SK-N-SH (cell line): ENCODE measurements around the gene ZMPSTE24.

Experiments
- CHD2 ChIP-seq: fragments of 150-350 bp; IDR thresholded peaks from 2 replicates; pipeline ENCODE4 v1.6.1; 2018; ENCODE audit warnings: low read length; ENCODE audit not compliant: partially characterized antibody
- EP300 ChIP-seq, 2 experiments: IDR thresholded peaks; 2 replicates each; pipeline versions ENCODE4 v1.4.0 to v1.6.1; 2012; ENCODE audit warnings: borderline replicate concordance in 1 of 2, low read depth in 1 of 2, low read length in 1 of 2
- EZH2phosphoT487 ChIP-seq: fragments of 200-600 bp; sonication (generic); IDR thresholded peaks from 2 replicates; pipeline ENCODE4 v1.6.1; 2017; ENCODE audit warnings: low read depth, mixed run types, mild to moderate bottlenecking, antibody characterized with exemption, moderate library complexity, borderline replicate concordance
- NFIC ChIP-seq: IDR thresholded peaks from 2 replicates; pipeline ENCODE4 v1.4.0; 2012; ENCODE audit warnings: borderline replicate concordance
- RAD21 ChIP-seq: IDR thresholded peaks from 2 replicates; pipeline ENCODE4 v1.6.1; 2012; ENCODE audit warnings: mild to moderate bottlenecking, low read length
- YY1 ChIP-seq: IDR thresholded peaks from 2 replicates; pipeline ENCODE4 v1.4.0; 2012; ENCODE audit warnings: low read depth, mild to moderate bottlenecking
- TF ChIP-seq, protein P1 (sequence below): fragments of 200-600 bp; sonication (generic); IDR thresholded peaks from 2 replicates; pipeline ENCODE4 v1.6.1; 2017; ENCODE audit warnings: antibody characterized with exemption, mild to moderate bottlenecking, moderate library complexity
- TF ChIP-seq, protein P2 (sequence below): IDR thresholded peaks from 2 replicates; pipeline ENCODE4 v1.4.0; 2012; ENCODE audit warnings: low read depth, borderline replicate concordance

DNA sequence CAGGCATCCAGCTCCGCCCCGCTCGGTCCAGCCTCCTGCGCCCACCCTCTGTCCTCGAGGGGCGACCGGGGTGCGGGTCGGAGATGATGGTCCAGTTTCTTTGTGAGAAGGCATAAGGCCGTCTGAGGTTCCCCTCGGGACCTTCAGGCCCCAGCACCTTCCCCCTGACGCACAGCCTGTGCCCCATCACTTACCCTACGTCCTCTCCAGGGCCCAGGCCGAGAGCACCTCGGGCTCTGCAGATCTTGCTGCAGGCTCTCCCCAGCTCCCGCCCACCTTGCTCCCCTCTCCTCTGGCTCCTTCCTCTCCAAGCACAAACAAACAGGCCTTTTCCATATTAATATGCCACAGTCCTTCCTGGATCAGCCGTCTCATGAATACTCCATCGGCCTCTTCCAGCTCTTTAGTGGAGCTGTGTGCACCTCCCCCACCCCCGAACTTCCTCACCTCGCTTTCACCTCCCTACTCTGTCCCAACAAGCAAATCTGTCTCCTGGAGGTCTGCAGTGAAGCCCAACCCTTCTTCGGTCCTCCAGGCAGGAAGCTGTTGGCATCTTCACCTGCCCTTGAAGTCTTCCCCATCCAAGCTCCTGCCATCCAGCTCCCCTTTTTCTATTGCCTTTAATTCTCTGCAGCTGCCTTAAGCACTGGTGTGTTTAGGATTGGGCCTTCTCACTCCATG is 59.5 kb downstream of the ZMPSTE24 start:
- TF ChIP-seq CHD2, result no peak
- no peak for TF ChIP-seq NFIC
- TF ChIP-seq EP300 (IDR thresholded peaks at IDR 0.05; ENCODE audit: borderline replicate concordance in 1 of 2, low read depth in 1 of 2, low read length in 1 of 2), result no peak
- TF ChIP-seq, protein P1, sequence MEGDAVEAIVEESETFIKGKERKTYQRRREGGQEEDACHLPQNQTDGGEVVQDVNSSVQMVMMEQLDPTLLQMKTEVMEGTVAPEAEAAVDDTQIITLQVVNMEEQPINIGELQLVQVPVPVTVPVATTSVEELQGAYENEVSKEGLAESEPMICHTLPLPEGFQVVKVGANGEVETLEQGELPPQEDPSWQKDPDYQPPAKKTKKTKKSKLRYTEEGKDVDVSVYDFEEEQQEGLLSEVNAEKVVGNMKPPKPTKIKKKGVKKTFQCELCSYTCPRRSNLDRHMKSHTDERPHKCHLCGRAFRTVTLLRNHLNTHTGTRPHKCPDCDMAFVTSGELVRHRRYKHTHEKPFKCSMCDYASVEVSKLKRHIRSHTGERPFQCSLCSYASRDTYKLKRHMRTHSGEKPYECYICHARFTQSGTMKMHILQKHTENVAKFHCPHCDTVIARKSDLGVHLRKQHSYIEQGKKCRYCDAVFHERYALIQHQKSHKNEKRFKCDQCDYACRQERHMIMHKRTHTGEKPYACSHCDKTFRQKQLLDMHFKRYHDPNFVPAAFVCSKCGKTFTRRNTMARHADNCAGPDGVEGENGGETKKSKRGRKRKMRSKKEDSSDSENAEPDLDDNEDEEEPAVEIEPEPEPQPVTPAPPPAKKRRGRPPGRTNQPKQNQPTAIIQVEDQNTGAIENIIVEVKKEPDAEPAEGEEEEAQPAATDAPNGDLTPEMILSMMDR, result no peak
- no peak for TF ChIP-seq YY1
- no peak for TF ChIP-seq EZH2phosphoT487
- TF ChIP-seq, protein P2, sequence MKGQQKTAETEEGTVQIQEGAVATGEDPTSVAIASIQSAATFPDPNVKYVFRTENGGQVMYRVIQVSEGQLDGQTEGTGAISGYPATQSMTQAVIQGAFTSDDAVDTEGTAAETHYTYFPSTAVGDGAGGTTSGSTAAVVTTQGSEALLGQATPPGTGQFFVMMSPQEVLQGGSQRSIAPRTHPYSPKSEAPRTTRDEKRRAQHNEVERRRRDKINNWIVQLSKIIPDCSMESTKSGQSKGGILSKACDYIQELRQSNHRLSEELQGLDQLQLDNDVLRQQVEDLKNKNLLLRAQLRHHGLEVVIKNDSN, result no peak
- TF ChIP-seq RAD21, result no peak
